ENCODE measurements around the gene ERH.

ERH gene

GRCh38 chr14:69333791-69334337, 64.2 kb downstream of the ERH start:
- Histone ChIP-seq H3K4me3 (no peak overlapping the region), H3K27ac (no peak overlapping the region)

- Histone ChIP-seq H3K4me3 (no peak overlapping the region), H3K27ac (no peak overlapping the region)
Observed at GRCh38 chr14:69332782-69333395, 65.2 kb downstream of the ERH start.

- no peak overlapping the region for H3K4me3 ChIP-seq
- no peak overlapping the region for H3K27ac ChIP-seq
Observed at GRCh38 chr14:69331206-69331605, 66.9 kb downstream of the ERH start.

Measured in skin epidermis (tissue), 12 donors.